Right cardiac atrium (tissue), 5 donors: Measurements from ENCODE around the gene RGS6. TPM values are rescaled to one million over a fixed set of nuclear protein-coding genes. Genes with fewer than 3 reads are reported as not detected.

Experiments
- ATAC-seq, 2 donors: fragments of 200-7000 bp; cut with Tn5 transposase; one replicate each; pipeline versions ENCODE4 v1.8.0 to v1.9.1; 2020; ENCODE audit warnings: moderate library complexity in 2 of 2, mild to moderate bottlenecking in 1 of 2
- DNase-seq, 3 donors: peaks; one replicate each; pipeline ENCODE4 v3.0.0-alpha.2; 2020
- H3K27ac ChIP-seq: one replicate; pipeline ENCODE4 v1.5.1; 2013; ENCODE audit warnings: mild to moderate bottlenecking, low read length, control low read depth, moderate library complexity
- H3K27me3 ChIP-seq: one replicate; pipeline ENCODE4 v1.6.1; 2013; ENCODE audit not compliant: control insufficient read depth, insufficient read depth
- H3K4me1 ChIP-seq: one replicate; pipeline ENCODE4 v1.6.1; 2013; ENCODE audit warnings: low read length; ENCODE audit not compliant: control insufficient read depth, insufficient read depth
- H3K4me3 ChIP-seq: one replicate; pipeline ENCODE4 v1.5.1; 2013; ENCODE audit warnings: low read length, control low read depth
- H3K9me3 ChIP-seq: one replicate; pipeline ENCODE4 v1.6.1; 2013; ENCODE audit warnings: low read length; ENCODE audit not compliant: control insufficient read depth
- WGBS: extraction: QIAGEN DNeasy Blood & Tissue Kit; methylation state at CpG from one replicate; pipeline ENCODE4 v1.1.7; 2013; 5-methylcytosine and 5-hydroxymethylcytosine counted together
- intact Hi-C, 4 donors: fragments of 100-400 bp; cut with DNase I; formaldehyde crosslinking; loops; one replicate each; pipeline versions ENCODE4 v1.11.0 to v1.14.0; 2022 to 2023
- polyA plus RNA-seq: library from polyadenylated mRNA; stranded (reverse); fragments of 200-250 nt; gene quantifications from one replicate; pipeline ENCODE4 v1.2.3, GENCODE V29; 2013
- total RNA-seq, 4 donors: library from RNA; stranded (reverse); fragmentation: NEBNext Ultra II Directional; extraction: Animal tissue kit (Norgen Biotek cat#: 25700); gene quantifications; one replicate each; pipeline ENCODE4 v1.2.1, GENCODE V29; 2021
- donor health status: healthy with polysubstance abuse.
- donor health status: DM: no; HTN: yes; CAD: no.
- donor health status: DM: no; HTN: no; CAD: no.
- donor health status: DM: no; HTN: yes; CAD: no; lungs with severe emphysema.
- donor health status: DM: yes; HTN: yes; CAD: no.

RGS6 gene
- total and polyA plus RNA-seq, 5 donors, result 12.7 to 51.4 (median 24.5) TPM

DNA sequence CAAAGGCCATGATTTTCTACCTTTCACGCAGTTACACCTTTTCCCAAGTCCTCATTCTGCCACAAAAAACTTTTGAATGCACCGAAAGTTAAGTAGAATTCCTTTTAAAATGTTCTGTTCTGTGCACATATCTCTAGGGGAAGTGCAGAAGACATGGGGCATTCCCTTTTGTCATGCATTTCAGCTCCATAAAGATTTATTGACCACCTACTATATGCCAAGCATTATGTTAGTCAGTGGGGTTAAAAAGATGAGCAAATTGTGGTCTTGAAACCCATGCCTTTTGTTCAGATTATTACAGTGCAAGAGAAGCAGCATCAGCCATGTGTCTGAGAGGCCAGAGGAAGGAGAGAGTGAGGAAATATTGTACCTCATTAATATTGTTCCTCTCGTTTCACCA, 338.5 kb downstream of the RGS6 start:
- 90% methylated on average over 3 of the region's 3 CpGs for WGBS
- intact Hi-C loops, result no loop called here
- H3K9me3 ChIP-seq, result no peaks in the 10 kb centered on the region

GRCh38 chr14:72275242-72275641, 343.0 kb downstream of the RGS6 start:
- Histone ChIP-seq H3K27me3 (no peaks in the 10 kb centered on the region), H3K27ac (no peak overlapping the region), H3K9me3 (no peaks in the 10 kb centered on the region), H3K4me1 (no peaks in the 10 kb centered on the region), H3K4me3 (no peak overlapping the region)
- DNase-seq (no peak), ATAC-seq (no peak)
- 87% methylated on average over 1 of the region's 1 CpG for WGBS
- intact Hi-C loops, result no loop called here

More for the DNA sequence above, 338.5 kb downstream of the RGS6 start:
- Histone ChIP-seq H3K27me3 (no peaks in the 10 kb centered on the region), H3K4me3 (no peak overlapping the region), H3K27ac (no peak overlapping the region), H3K4me1 (no peaks in the 10 kb centered on the region)
- ATAC-seq (no peak), DNase-seq (no peak)

GRCh38 chr14:72278316-72278715, 346.1 kb downstream of the RGS6 start:
- WGBS, result 95% methylated on average over 3 of the region's 3 CpGs
- no peak overlapping the region for H3K27ac ChIP-seq
- no peaks in the 10 kb centered on the region for H3K9me3 ChIP-seq
- DNase-seq (no peak), ATAC-seq (no peak)
- intact Hi-C loops, result no loop called here
- no peaks in the 10 kb centered on the region for H3K27me3 ChIP-seq
- no peaks in the 10 kb centered on the region for H3K4me1 ChIP-seq
- no peak overlapping the region for H3K4me3 ChIP-seq

GRCh38 chr14:72284176-72284575, 351.9 kb downstream of the RGS6 start:
- Histone ChIP-seq H3K27me3 (no peaks in the 10 kb centered on the region), H3K4me3 (no peak overlapping the region), H3K27ac (no peak overlapping the region), H3K9me3 (no peaks in the 10 kb centered on the region), H3K4me1 (no peaks in the 10 kb centered on the region)
- intact Hi-C loops, result no loop called here
- DNase-seq (no peak), ATAC-seq (no peak)
- WGBS, result 91% methylated on average over 4 of the region's 4 CpGs

DNA sequence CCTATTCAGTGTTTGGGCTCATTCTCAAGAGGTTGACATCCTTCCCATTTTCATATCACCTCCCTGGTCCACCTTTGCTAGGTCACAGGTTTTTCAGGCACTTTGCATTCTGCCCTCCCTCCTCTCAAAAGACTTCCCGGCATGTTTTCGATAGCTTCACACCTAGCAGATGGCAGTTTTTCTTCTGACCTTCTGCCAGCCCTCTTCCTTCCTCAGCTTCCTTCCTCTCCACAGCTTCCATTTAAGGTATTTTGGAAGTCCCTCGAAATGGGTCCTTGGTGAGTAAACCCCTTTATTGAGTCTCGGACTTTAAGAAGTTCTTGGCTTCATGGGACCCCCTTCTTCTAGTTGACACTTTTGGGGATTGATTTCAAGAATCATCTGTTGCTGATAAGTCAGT, 358.0 kb downstream of the RGS6 start:
- ATAC-seq (no peak), DNase-seq (no peak)
- Histone ChIP-seq H3K27ac (no peak overlapping the region), H3K4me1 (no peaks in the 10 kb centered on the region), H3K27me3 (no peaks in the 10 kb centered on the region), H3K4me3 (no peak overlapping the region), H3K9me3 (no peaks in the 10 kb centered on the region)
- 58% methylated on average over 4 of the region's 4 CpGs for WGBS
- intact Hi-C loops, result loop anchor here (5.0 to 10.0 kb wide), 3 partner anchors 265 to 358 kb away; partner anchors contain the start of gene RGS6 (in 4 of the 4)

DNA sequence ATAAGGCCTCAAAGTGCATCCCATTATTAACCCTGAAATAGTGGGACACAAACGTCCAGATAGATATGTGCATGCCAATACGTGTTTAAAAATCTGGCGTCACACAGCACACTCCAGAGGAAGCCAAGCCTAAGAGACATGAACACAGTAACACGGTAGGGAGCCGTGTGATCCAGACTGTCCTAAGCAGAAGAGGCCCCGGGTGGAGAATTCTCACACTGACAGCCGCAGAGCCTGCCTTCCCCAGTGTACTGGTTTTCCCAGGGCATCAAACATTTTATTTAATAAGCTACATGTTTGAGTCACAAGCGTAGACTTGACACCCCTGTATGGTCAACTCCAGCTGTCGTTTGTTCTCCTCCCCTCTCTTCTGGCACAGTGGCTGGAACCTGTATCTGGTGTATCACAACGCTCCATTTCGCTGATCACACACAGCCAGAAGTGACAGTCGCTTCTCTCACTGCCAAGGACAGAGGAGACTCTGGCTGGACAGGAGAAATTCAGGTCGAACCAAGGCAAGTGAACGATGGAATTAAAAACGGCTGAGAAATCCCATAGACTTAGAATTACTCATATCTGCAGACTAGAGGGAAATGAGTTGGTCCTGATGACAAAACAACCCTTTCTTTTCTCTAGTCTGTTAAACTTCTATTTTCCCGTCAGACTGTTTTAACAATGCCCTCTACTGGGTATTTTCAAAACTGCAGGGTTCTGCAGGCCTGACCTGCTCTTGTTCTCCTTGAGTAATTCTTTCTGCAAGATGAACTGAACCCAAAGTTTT, 359.9 kb downstream of the RGS6 start:
- DNase-seq (no peak), ATAC-seq (peak; percentile 77 to 80)
- Histone ChIP-seq H3K27me3 (no peaks in the 10 kb centered on the region), H3K4me3 (peak overlapping the region; percentile 17), H3K27ac (peak overlapping the region; percentile 6), H3K9me3 (no peaks in the 10 kb centered on the region), H3K4me1 (no peaks in the 10 kb centered on the region)
- 26% methylated on average over 16 of the region's 16 CpGs for WGBS
- intact Hi-C loops, result loop anchor here (5.0 to 10.0 kb wide), 3 partner anchors 267 to 360 kb away; partner anchors contain the start of gene RGS6 (in 4 of the 4)

DNA sequence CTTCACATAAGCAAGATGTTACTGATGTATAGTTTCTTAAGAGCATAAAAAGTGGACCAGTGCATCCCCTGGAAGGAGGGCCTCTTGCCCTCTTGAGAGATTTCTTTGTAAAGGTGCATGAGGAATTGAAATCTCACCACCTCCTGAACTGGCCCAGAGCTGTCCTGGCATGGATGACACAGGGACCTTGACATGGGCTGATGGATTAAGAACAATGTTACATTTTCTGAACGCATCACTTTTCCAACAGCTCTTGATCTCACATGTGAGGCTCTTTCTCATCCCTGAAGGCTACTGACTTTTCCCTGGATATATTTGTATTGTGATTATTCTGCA, 360.4 kb downstream of the RGS6 start:
- ATAC-seq (no peak), DNase-seq (no peak)
- Histone ChIP-seq H3K4me3 (no peak overlapping the region), H3K27ac (no peak overlapping the region), H3K9me3 (no peaks in the 10 kb centered on the region), H3K27me3 (no peaks in the 10 kb centered on the region), H3K4me1 (no peaks in the 10 kb centered on the region)
- intact Hi-C loops, result loop anchor here (5.0 to 10.0 kb wide), 3 partner anchors 268 to 360 kb away; partner anchors contain the start of gene RGS6 (in 4 of the 4)
- 33% methylated on average over 1 of the region's 1 CpG for WGBS

GRCh38 chr14:72301352-72301751, 369.1 kb downstream of the RGS6 start:
- WGBS, result 69% methylated on average over 3 of the region's 3 CpGs

DNA sequence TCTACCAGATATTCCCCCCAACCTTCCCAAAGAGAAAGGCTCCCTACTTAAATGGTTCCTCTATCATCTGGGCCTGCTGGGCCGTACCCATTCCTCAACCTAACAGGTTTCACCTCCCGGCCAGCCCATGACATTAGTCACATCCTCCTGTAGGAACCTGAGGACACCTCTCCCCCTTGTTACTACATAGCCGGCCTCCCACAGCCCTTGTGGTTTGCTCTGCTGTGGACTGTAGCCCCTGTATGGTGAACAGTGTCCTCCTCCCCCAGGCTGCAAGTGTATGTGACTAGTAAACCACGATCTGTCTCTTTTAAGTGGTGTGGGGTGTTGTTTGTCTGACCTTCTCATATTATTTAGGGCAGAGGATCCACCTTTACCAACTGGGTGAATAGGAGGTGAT, 371.7 kb downstream of the RGS6 start:
- H3K9me3 ChIP-seq, result no peaks in the 10 kb centered on the region
- no peak for DNase-seq
- no peak overlapping the region for H3K4me3 ChIP-seq
- H3K4me1 ChIP-seq, result no peaks in the 10 kb centered on the region
- intact Hi-C loops, result no loop called here
- H3K27me3 ChIP-seq, result no peaks in the 10 kb centered on the region
- ATAC-seq, result no peak
- WGBS, result 92% methylated on average over 4 of the region's 4 CpGs
- no peak overlapping the region for H3K27ac ChIP-seq

More at GRCh38 chr14:72301352-72301751, 369.1 kb downstream of the RGS6 start:
- no peaks in the 10 kb centered on the region for H3K4me1 ChIP-seq
- no peaks in the 10 kb centered on the region for H3K9me3 ChIP-seq
- no peak for DNase-seq
- no peak overlapping the region for H3K27ac ChIP-seq
- H3K4me3 ChIP-seq, result no peak overlapping the region
- H3K27me3 ChIP-seq, result no peaks in the 10 kb centered on the region
- intact Hi-C loops, result no loop called here
- ATAC-seq, result no peak

DNA sequence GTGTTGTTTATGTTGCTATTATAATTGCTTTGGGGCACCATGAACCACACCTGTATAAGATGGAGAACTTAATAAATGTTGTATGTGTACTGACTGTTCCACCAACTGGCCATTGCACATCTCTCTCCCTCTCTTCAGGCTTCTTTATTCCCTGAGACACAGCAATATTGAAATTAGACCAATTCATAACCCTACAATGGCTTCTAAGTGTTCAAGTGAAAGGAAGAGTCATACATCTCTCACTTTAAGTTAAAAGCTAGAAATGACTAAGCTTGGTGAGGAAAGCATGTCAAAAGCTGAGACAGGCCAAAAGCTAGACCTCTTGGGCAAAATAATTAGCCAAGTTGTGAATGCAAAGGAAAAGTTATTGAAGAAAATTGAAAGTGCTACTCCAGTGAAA, 373.3 kb downstream of the RGS6 start:
- no peaks in the 10 kb centered on the region for H3K27me3 ChIP-seq
- DNase-seq (no peak), ATAC-seq (no peak)
- no peaks in the 10 kb centered on the region for H3K4me1 ChIP-seq
- no peak overlapping the region for H3K4me3 ChIP-seq
- H3K27ac ChIP-seq, result no peak overlapping the region
- intact Hi-C loops, result loop anchor here in 1 of 4 donors (5.0 kb wide), 1 partner anchor 158 kb away; no protein-coding TSS in a partner anchor
- H3K9me3 ChIP-seq, result no peaks in the 10 kb centered on the region

DNA sequence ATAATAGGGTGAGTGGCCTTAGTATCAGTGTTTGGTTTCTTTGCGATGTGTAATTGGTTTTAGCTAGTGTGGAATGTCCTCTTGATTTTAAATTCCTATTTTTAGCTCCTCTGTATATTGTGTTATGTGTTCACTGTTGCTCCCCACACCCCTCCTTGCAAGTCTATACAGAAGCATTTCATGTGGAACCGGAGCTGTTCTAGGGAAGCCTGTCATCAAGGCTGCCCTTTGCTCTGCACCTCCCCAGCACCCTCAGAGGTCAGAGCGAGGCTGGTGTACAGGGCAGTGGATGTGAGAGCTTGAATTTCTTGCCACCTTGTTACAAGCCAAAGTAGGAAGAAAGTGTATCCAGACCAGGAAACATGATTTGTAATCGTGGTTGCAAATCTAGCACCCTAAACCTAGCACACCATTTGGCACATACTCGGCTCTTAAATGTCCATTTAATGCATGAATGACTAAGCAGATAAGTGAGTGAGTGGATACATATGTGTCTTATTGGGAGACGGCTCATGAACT, 376.8 kb downstream of the RGS6 start:
- Histone ChIP-seq H3K27ac (no peak overlapping the region), H3K4me1 (no peaks in the 10 kb centered on the region), H3K4me3 (no peak overlapping the region), H3K27me3 (no peaks in the 10 kb centered on the region), H3K9me3 (no peaks in the 10 kb centered on the region)
- ATAC-seq (peak in 1 of 2 donors; percentile 41), DNase-seq (no peak)
- 44% methylated on average over 6 of the region's 6 CpGs for WGBS
- intact Hi-C loops, result loop anchor here in 1 of 4 donors (5.0 kb wide), 1 partner anchor 162 kb away; no protein-coding TSS in a partner anchor
